Vagina (tissue), 2 donors: Measurements from ENCODE around the gene SLC25A48.

ENCODE experiments used
- POLR2A ChIP-seq, 2 donors: fragments of 450-650 bp; IDR thresholded peaks; one replicate each; pipeline ENCODE4 v1.6.1; 2017; ENCODE audit warnings: antibody characterized with exemption in 2 of 2, mild to moderate bottlenecking in 2 of 2, moderate library complexity in 2 of 2
- POLR2AphosphoS5 ChIP-seq, 2 donors: sonication (generic); formaldehyde crosslinking; IDR thresholded peaks; one replicate each; pipeline ENCODE4 v1.9.0; 2017; ENCODE audit warnings: antibody characterized with exemption in 2 of 2, mild to moderate bottlenecking in 2 of 2, low read depth in 1 of 2; ENCODE audit not compliant: insufficient read depth in 1 of 2
- TF ChIP-seq, protein P1 (sequence below), 3 experiments: fragments of 450-650 bp in 2 of 3; fragments of 200-600 bp in 1 of 3; sonication (generic) in 1 of 3; IDR thresholded peaks; one replicate each; pipeline ENCODE4 v1.5.1; 2017 to 2019; ENCODE audit warnings: antibody characterized with exemption in 3 of 3, mild to moderate bottlenecking in 2 of 3, moderate library complexity in 2 of 3

- no peak for TF ChIP-seq POLR2AphosphoS5 (IDR thresholded peaks at IDR 0.05; ENCODE audit: insufficient read depth in 1 of 2, low read depth in 1 of 2)
- TF ChIP-seq, protein P1, sequence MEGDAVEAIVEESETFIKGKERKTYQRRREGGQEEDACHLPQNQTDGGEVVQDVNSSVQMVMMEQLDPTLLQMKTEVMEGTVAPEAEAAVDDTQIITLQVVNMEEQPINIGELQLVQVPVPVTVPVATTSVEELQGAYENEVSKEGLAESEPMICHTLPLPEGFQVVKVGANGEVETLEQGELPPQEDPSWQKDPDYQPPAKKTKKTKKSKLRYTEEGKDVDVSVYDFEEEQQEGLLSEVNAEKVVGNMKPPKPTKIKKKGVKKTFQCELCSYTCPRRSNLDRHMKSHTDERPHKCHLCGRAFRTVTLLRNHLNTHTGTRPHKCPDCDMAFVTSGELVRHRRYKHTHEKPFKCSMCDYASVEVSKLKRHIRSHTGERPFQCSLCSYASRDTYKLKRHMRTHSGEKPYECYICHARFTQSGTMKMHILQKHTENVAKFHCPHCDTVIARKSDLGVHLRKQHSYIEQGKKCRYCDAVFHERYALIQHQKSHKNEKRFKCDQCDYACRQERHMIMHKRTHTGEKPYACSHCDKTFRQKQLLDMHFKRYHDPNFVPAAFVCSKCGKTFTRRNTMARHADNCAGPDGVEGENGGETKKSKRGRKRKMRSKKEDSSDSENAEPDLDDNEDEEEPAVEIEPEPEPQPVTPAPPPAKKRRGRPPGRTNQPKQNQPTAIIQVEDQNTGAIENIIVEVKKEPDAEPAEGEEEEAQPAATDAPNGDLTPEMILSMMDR (IDR thresholded peaks at IDR 0.05) = no peak
- TF ChIP-seq POLR2A (IDR thresholded peaks at IDR 0.05) = no peak
Measured at GRCh38 chr5:135864503-135865435, 30.3 kb downstream of the SLC25A48 start.
